HepG2 (cell line): Measurements from ENCODE around the gene GPR137.

Experiments
- AFF4 ChIP-seq: sonication (generic); formaldehyde crosslinking; IDR thresholded peaks from 2 replicates; pipeline ENCODE4 v1.4.0; 2020; ENCODE audit warnings: missing genetic modification reagents
- CTCF ChIP-seq: sonication (generic); formaldehyde crosslinking; IDR thresholded peaks from 2 replicates; pipeline ENCODE4 v1.5.0; 2020; ENCODE audit warnings: mild to moderate bottlenecking, missing genetic modification reagents, moderate library complexity
- HNRNPLL ChIP-seq: fragments of 200-400 bp; formaldehyde crosslinking; IDR thresholded peaks from 2 replicates; pipeline ENCODE4 v1.6.1; 2017; ENCODE audit warnings: mild to moderate bottlenecking, low read depth, low read length; ENCODE audit not compliant: poor library complexity, severe bottlenecking
- RAD21 ChIP-seq: fragments of 450-650 bp; formaldehyde crosslinking; IDR thresholded peaks from 2 replicates; pipeline ENCODE4 v1.5.0; 2020; ENCODE audit warnings: mild to moderate bottlenecking
- TRIM24 ChIP-seq: sonication (generic); formaldehyde crosslinking; IDR thresholded peaks from 2 replicates; pipeline ENCODE4 v1.8.0; 2022; ENCODE audit warnings: mild to moderate bottlenecking, missing genetic modification reagents
- ZBTB49 ChIP-seq: sonication (generic); formaldehyde crosslinking; IDR thresholded peaks from 2 replicates; pipeline ENCODE4 v1.4.0; 2020; ENCODE audit warnings: missing genetic modification reagents, borderline replicate concordance
- ZFX ChIP-seq: sonication (generic); formaldehyde crosslinking; IDR thresholded peaks from 2 replicates; pipeline ENCODE4 v1.4.0; 2020; ENCODE audit warnings: mild to moderate bottlenecking, low read depth, missing genetic modification reagents, moderate library complexity
- ZNF24 ChIP-seq: fragments of 450-650 bp; IDR thresholded peaks from 2 replicates; pipeline ENCODE4 v1.6.1; 2017; ENCODE audit warnings: antibody characterized with exemption, mild to moderate bottlenecking

GRCh38 chr11:64314146-64314804 is 28.6 kb downstream of the GPR137 start:
- TF ChIP-seq AFF4 (CRISPR knock-in tag) (no peak), ZFX (no peak), CTCF (CRISPR knock-in tag) (no peak), ZNF24 (no peak), TRIM24 (CRISPR knock-in tag) (no peak), RAD21 (CRISPR knock-in tag) (no peak), ZBTB49 (CRISPR knock-in tag) (no peak), HNRNPLL (no peak)
